ENCODE data around the gene ABCC11.
"Not testable (repeated sequence)": the region's sequence is repeated elsewhere in the genome, so short reads cannot be mapped to it uniquely, and the experiment has no call there.

ABCC11 gene

GRCh38 chr16:48201515-48202201 lies 45.7 kb downstream of the ABCC11 start:
- no peak for DNase-seq (ENCODE audit: low spot score)

DNA sequence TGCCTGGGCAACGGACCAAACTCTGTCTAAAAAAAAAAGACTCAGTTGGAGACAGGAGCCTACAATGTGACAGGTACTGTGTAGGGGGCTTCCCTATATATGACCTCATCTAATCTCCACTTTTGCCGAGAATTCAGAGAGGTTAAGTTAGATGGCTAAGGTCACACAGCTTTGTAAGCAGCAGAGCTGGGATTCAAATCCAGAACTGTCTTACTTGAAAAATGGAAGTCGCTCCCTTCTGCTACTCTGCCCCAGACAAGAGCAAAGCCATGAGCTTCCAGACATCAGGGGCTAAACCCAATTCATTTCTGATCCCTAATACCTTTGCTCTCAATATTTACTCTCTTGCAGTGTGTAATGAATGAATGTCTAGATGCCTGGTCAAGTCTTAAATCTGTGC lies 50.0 kb downstream of the ABCC11 start:
- DNase-seq (ENCODE audit: low spot score): no peak

DNA sequence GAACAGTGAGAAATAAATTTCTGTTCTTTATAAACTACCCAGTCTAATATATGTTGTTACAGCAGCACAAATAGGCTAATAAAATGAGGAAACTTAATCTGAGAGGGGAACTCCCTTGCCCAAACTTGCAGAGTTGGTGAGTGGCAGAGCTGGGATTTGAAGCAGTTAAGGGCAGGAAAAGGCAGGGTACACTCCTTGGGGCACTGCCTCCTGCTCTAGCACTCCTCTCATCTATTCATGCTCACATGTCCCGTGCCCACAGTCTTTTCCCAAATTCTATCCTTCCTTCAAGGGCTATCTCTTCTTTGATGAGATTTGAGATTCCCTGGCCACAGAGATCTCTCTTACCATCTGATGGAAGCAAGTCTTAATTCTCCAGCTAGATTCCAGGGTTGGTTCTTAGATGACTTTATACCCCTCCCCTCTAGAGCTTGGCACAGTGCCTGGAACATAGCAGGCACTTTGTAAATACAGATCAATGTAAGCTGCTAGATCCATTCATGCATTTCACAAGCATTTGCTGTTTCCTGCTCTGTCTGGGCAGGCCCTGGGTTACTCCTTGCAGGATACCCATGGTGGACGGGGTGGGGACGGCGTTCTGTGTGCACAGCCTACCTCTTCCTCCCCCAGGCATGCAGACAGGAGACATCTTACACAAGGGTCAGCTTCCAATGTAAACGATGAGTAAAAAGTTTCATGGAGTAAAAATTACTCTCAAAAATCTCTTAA lies 52.3 kb downstream of the ABCC11 start:
- no peak for DNase-seq (ENCODE audit: low spot score)

DNA sequence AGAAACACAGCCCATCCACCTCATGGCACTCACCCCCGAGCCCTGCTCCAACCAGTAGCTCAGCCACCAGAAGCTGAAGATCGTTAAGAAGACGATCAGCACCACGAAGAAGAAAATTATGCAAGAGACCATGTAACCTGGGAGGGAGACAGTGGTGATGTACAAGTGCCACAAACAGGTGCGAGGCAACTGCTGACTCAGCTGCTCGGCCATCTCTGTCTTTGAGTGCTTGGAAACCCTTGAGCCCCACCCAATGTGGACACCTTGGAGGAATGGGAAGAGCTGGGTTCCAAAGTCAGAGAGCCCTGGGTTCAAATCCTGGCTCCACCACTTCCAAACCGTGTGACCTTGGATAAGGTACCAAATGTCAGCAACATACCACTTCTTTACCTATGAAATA lies 53.5 kb downstream of the ABCC11 start:
- DNase-seq (ENCODE audit: low spot score): no peak

- no peak for DNase-seq (ENCODE audit: low spot score)
Measured at GRCh38 chr16:48188449-48189102, 58.8 kb downstream of the ABCC11 start.

DNA sequence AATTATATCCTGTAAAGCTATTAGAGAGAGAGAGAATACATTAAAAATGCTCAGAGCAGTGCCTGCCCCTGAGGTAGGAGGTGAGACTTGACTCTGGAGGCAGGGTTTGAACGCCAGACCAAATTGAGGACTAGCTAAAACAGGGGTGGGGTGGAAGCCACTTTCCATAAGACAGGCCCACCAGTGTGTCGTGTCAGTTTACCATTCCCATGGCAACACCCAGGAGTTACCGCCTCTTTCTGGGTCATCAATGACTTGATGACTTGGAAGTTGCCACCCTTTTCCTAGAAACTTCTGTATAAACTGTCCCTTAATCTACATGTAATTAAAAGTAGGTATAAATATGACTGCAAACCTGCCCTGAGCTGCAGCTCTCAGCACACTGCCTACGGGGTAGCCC lies 59.6 kb downstream of the ABCC11 start:
- DNase-seq (ENCODE audit: low spot score): no peak

DNA sequence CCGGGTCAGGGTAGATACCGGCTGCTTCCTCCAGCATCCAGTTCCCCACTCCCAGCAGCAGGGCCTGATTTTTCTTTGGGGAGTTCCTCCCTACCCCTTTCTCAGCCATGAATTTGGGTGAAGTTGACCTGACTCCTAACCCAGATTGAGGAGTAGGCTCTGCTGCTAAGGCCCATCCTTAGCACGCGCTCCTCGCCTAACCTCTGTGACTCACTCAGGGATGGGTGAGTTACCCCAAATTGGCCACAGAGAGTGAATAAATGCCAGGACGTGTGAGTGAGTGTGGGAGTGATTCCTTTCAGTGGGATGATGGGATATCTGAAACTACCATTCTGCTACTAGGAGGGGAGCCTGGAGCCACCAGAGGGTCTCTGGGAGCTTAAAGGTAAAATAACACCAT lies 62.7 kb downstream of the ABCC11 start:
- DNase-seq (ENCODE audit: low spot score): no peak

GRCh38 chr16:48182979-48183537 lies 64.3 kb downstream of the ABCC11 start:
- DNase-seq (ENCODE audit: low spot score): no peak

- DNase-seq (ENCODE audit: low spot score): not testable (repeated sequence)
Measured at GRCh38 chr16:48181746-48182520, 65.4 kb downstream of the ABCC11 start.

- DNase-seq (ENCODE audit: low spot score): no peak
Measured at GRCh38 chr16:48180868-48181480, 66.4 kb downstream of the ABCC11 start.

GRCh38 chr16:48176635-48177408 lies 70.5 kb downstream of the ABCC11 start:
- DNase-seq (ENCODE audit: low spot score): no peak

GRCh38 chr16:48173889-48174288 lies 73.5 kb downstream of the ABCC11 start:
- no peak for DNase-seq (ENCODE audit: low spot score)

- DNase-seq (ENCODE audit: low spot score): no peak
Measured at GRCh38 chr16:48172682-48173081, 74.7 kb downstream of the ABCC11 start.

DNA sequence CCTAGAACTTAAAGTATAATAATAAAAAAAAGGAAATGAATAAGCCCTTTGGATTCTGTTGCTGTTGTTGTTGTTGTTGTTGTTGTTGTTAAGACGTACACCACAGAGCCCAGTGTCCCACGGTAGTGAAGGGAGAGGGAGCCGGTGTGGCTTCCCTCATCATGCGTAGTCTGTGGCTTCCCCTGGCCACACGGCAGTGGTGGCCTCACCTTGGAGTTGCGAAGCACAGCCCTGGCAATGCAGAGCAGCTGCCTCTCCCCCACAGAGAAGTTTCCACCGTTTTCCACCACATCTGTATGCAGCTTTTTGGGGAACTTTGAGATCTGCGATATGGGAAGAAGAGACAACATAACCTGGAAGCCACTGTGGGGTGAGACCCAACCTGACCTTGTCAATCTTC lies 77.4 kb downstream of the ABCC11 start:
- no peak for DNase-seq (ENCODE audit: low spot score)

- DNase-seq (ENCODE audit: low spot score): no peak
Measured at GRCh38 chr16:48168075-48168474, 79.3 kb downstream of the ABCC11 start.

GRCh38 chr16:48166617-48167016 lies 80.7 kb downstream of the ABCC11 start:
- DNase-seq (ENCODE audit: low spot score): not testable (repeated sequence)

GRCh38 chr16:48165961-48166578 lies 81.3 kb downstream of the ABCC11 start:
- DNase-seq (ENCODE audit: low spot score): no peak

- DNase-seq (ENCODE audit: low spot score): peak; percentile 67
Measured at GRCh38 chr16:48164907-48165715, 82.2 kb downstream of the ABCC11 start.

DNA sequence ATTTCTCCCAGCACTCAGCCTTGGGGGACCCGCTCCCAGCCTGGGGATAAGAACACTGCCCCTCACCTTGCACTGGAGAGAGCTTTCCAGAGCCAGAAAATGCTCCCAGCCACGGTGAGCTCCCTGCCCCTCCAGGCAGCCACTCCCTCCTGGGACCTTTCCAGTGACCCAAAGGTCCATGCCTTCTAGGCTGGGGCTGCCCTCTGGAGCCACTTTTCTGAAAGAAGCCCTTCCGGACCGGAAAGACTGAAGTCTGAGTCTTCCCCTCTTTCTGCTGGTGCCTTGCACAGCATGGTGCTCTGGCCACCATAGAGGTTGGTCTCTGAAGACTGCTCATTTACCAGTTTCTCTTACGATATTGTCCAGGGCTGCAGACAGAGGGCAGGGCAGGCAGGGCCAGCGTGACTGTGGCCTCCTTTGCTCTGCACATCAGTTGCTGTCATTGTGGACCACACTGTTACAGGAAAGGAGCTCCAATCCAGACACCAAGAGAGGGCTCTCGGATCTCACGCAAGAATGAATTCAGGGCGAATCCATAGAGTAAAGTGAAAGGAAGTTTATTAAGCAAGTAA lies 84.4 kb downstream of the ABCC11 start:
- DNase-seq (ENCODE audit: low spot score): no peak
